ENCODE results near the gene YTHDF1.

The YTHDF1 gene

DNA sequence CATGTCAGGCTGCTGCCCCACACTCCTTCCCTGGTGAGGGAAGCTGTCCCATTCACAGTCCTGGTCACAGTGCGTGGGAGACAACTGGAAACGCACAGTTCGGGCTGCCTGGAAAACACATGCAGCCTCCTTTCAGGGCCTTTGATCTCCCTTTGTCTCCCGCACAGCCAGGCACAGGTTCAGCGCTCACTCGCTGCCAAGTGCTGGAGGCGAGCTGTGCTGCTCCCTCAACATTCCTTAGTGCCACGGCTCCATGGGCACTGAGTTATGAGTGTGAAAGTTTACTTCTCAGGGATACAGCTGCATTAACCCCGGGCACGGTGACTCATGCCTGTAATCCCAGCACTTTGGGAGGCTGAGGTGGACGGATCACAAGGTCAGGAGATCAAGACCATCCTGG, 9.1 kb downstream of the YTHDF1 start:
- DNase-seq = no peak

DNA sequence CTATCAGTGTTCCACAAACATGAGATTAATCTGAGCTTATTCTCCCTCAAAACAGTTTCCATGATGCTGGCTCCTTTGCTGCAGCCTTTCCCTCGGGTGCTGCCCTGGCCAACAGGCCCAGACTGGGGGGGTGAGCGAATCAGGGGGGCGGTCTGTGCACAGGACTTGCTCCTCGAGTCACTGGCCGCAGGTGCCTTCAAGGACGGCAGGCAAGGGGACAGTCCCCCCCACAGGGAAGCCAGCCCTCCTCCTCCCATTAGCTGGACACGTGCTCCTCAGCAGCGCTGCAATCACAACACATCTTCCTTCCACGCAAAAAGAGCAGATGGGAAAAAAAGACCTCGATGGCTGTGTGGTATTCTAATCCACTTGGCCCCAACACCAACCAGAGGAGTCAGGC, 10.0 kb downstream of the YTHDF1 start:
- DNase-seq = no peak

DNA sequence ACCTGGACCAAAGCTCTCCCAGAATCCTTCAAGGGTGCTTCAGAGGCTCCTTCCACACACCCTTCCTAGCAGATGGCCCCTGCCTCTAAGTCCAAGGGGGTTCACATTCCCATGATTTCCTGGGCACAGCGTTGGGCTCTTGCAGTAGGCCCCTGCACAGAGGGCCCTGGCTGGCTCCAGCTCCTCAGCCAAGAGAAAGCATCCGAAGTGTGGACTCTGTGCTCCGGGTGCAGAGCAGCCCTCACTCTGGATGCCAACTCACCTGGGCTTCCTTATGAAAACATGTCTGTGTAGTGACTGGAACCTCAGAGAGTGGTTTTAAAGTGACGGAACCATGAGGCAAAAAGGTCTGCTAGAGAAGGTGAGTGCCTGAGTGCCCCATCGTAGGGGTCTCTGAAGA, 11.6 kb downstream of the YTHDF1 start:
- no peak for DNase-seq

DNA sequence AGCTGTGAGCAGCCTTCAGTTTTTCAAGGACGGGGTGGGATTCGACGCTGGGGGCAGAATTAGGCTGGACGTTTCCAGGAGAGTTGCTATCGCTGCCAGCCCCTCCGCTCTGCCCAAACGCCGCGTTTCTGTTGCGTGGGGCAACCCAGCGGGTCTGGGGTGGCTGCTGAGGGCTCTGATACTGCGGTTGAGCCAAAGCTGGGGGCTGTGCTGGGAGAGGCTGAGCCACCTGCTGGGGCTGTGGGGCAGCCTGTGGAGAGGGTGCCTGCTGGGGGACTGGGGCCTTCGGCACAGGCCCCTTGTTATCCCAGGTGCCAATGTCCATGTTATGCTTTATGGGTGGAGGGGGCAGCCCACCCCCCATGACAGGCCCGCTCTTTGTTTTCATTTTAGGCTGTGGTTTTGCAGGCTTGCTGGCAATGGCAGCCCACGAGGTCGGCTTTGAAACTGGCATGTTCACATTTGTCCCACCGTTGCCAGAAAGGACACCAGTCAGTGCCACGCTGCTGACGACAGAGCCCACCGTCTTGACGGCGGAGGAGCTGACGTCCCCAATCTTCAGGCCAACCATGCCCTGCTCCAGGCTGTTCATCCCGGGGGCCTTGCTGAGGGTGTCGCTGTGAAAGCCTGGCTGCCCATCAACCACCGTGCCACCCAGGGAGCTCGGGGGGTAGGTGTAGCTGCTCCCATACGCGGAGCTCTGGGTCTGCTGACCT, 13.0 kb downstream of the YTHDF1 start:
- DNase-seq = no peak

GRCh38 chr20:63202021-63202420, 13.9 kb downstream of the YTHDF1 start:
- no peak for DNase-seq

DNA sequence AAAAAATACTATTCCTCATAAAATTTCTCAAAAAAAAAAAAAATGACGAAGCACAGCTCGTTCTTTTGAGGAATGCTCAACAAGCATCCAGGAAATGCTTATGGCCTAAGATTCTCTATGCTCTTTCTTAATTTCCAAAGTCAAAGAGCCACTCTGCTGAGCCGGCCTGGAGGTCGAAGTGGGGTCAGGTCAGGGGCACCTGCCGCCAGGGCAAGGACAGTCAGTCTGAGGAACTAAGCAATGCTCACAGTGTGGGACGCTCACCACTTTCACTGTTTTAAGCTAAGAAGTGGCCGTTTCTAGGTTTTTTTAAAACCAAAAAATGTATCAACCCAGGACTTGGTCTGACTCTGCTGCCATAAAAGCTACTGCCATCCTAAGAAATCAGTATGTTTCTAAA, 17.3 kb downstream of the YTHDF1 start:
- DNase-seq = no peak

DNA sequence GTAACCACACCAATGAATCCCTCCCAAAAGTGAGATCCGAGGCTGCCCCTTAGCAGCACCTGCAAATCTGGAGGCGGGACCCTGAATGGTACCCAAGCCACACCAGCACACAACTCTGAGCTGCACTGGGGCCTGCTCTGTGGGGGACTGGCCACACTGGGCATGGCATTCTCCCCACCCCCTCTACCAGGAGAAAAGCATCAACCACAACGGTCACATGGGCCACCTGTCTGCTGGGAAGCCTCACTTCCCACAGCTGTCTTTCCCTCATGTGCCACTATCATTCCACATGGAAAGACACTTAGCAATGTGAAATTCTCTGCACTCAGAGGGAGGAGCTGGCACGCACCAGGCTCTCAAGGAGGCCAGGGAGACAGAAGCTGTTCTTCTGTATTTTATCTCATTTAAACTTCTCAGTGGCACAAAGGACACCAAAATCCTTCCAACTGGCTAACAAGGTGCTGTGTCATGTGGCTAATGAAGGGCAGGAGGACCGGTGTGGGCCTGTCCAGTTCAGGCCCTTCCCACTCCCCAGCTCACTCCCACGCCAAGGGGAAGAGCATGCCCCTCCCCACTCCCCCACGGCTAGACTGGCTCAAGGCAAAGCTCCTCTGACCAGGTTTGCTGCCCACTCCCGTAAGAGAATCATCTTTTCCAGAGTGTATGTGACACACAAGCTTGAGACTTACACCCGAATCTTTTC, 19.0 kb downstream of the YTHDF1 start:
- DNase-seq = no peak

- no peak for DNase-seq
Measured at GRCh38 chr20:63194797-63195173, 21.1 kb downstream of the YTHDF1 start.

- DNase-seq = no peak
Measured at GRCh38 chr20:63194007-63194796, 21.7 kb downstream of the YTHDF1 start.

GRCh38 chr20:63192721-63193120, 23.2 kb downstream of the YTHDF1 start:
- DNase-seq = no peak

- no peak for DNase-seq
Measured at GRCh38 chr20:63191400-63191799, 24.5 kb downstream of the YTHDF1 start.

DNA sequence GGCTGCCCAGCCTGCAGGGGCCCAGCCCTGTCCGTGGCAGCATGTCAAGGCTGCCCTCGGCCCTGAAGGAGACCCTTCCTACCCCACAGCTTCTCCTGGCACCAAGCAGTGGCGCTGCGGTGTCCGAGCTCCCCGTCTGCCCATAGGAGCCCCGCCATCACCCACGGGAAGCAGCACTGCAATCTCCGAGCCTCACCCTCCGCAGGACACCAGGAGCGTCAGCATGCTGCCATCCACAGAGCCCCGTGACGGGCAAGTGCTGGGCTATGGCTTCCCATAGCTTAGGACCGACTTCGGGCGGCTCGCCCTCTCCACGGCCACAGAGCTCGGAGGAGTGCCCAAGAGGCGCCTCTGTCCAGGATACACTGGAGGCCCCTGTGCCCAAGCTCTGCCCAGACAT, 25.1 kb downstream of the YTHDF1 start:
- DNase-seq = no peak

GRCh38 chr20:63189846-63190559, 25.9 kb downstream of the YTHDF1 start:
- no peak for DNase-seq

GRCh38 chr20:63189322-63189642, 26.6 kb downstream of the YTHDF1 start:
- no peak for DNase-seq

DNA sequence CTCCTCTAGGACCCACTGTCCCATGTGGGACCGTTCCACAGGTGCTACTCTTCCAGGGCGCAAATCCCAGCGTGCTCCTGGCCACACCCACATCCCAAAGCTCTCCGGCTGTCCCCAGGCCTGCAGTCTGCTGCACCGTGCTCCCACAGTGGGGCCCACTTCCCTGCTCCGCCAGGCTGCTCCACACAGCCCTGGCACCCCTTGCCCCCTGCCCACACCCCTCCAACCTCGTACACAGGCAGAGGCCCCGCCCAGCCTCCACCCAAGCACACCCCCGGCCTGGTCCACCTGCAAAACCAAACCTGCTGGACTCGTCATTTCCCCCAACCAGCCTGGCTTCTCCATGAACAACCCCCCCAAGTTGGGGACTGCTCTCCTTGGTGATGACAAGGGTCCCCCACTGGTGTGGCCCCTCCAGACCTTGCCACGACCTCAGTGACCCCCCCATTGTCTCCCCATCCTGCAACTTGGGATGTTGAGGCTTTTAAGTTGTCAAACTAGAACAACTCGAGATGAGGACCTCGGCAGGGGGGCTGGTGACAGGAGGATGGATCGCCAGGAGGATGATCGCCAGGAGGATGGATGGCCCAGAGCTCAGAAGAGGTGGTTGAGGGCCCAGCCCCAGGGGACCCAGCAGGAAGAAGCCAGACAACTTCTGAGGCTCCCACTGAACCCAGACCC, 27.1 kb downstream of the YTHDF1 start:
- DNase-seq = no peak

- no peak for DNase-seq
Measured at GRCh38 chr20:63188159-63188442, 27.8 kb downstream of the YTHDF1 start.

GRCh38 chr20:63187338-63188158, 28.4 kb downstream of the YTHDF1 start:
- no peak for DNase-seq

DNA sequence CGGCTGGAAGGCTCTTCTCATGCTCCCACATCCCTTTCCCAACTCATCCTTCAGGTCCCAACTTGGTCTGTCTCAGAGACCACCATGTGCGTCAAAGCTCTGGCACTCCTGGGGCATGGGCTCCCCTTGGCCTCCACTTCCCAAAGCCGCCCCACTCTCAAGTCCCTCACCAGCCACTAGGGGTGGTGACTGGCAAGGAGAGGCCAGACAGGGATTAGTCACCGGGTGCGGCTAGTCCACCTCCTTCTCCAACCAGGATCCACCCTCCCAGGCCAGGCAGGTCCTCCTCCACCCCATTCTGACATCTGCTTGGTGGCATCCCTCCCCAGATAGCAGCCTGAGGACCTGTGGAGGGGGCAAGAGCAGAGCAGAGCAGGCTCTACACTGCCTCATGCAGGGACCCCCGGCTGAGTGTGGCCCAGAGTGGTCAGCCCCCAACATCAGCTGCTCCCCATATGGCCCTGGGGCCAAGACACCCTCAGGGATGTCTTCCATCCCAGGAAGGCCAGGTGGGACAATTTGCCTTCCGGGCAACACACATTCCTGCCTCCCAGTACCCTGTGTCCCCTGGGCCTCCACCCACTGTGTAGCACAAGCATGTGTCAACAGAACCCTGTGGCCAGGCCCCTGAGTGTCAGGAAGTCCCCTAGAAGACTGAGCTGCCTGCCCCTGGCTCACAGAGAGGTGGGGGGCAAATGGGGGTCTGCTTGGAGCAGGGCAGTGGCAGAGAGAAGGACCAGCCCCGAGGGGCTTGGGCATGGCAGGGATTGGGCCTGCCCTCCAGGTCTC, 29.2 kb downstream of the YTHDF1 start:
- DNase-seq = no peak

GRCh38 chr20:63186084-63186483, 29.8 kb downstream of the YTHDF1 start:
- no peak for DNase-seq

- no peak for DNase-seq
Measured at GRCh38 chr20:63185215-63185796, 30.6 kb downstream of the YTHDF1 start.
